GM12892 (cell line): Measurements from ENCODE around the gene IL6R.
"Not testable (repeated sequence)": the region's sequence is repeated elsewhere in the genome, so short reads cannot be mapped to it uniquely, and the experiment has no call there.

Source experiments
- POLR2A ChIP-seq: IDR thresholded peaks from 2 replicates; pipeline ENCODE4 v1.6.1; 2011; ENCODE audit warnings: low read depth, low read length, control low read depth
- POLR2AphosphoS5 ChIP-seq: IDR thresholded peaks from 2 replicates; pipeline ENCODE4 v1.6.1; 2011; ENCODE audit warnings: low read depth, low read length, control low read depth
- TAF1 ChIP-seq: IDR thresholded peaks from 2 replicates; pipeline ENCODE4 v1.6.1; 2011; ENCODE audit warnings: low read depth, mild to moderate bottlenecking, control low read depth, low read length, borderline replicate concordance

- not testable (repeated sequence) for TF ChIP-seq POLR2A, POLR2AphosphoS5, TAF1
Measured at GRCh38 chr1:154373777-154374357, 31.3 kb upstream of the IL6R start.
